Activated B cell treated with CpG ODN at 0.5 μM for 24 hours (primary cell): ENCODE data around the gene GRAMD1C. TPM values are rescaled to one million over a fixed set of nuclear protein-coding genes. Genes with fewer than 3 reads are reported as not detected.

Source experiments
- ATAC-seq: fragments of 200-7000 bp; cut with Tn5 transposase; one replicate; pipeline ENCODE4 v1.10.0; 2021; ENCODE audit warnings: low read depth, mild to moderate bottlenecking, moderate library complexity
- CTCF ChIA-PET: fragments of 350-600 bp; sonication (Branson Sonifier 250); formaldehyde crosslinking; loops from one replicate; lab custom pipeline; 2021; ENCODE audit warnings: antibody characterized with exemption; lab: Charles Lee
- POLR2A ChIA-PET: fragments of 350-600 bp; sonication (Branson Sonifier 250); formaldehyde crosslinking; loops from one replicate; lab custom pipeline; 2021; ENCODE audit warnings: antibody characterized with exemption; lab: Charles Lee
- DNase-seq: peaks from one replicate; pipeline ENCODE4 v3.0.0; 2022
- H3K27ac Mint-ChIP-seq: one replicate; pipeline ENCODE4 v1.8.0; 2020; ENCODE audit warnings: mixed read lengths
- H3K27me3 Mint-ChIP-seq: one replicate; pipeline ENCODE4 v1.8.0; 2021; ENCODE audit warnings: mixed read lengths
- H3K36me3 Mint-ChIP-seq: one replicate; pipeline ENCODE4 v1.8.0; 2021; ENCODE audit warnings: low read depth, mixed read lengths
- H3K4me1 Mint-ChIP-seq: one replicate; pipeline ENCODE4 v1.8.0; 2021; ENCODE audit warnings: mixed read lengths
- H3K4me3 Mint-ChIP-seq: one replicate; pipeline ENCODE4 v1.8.0; 2020; ENCODE audit warnings: mild to moderate bottlenecking, mixed read lengths
- H3K9me3 Mint-ChIP-seq: one replicate; pipeline ENCODE4 v1.8.0; 2020; ENCODE audit warnings: mixed read lengths
- intact Hi-C: fragments of 100-400 bp; cut with micrococcal nuclease; formaldehyde crosslinking; loops from one replicate; pipeline ENCODE4 v1.15.1; 2024
- total RNA-seq: library from RNA; stranded (reverse); gene quantifications from 2 replicates; pipeline ENCODE4 v1.2.3, GENCODE V29; 2022
- TF ChIP-seq, protein P1 (sequence below): fragments of 200-600 bp; IDR thresholded peaks from one replicate; pipeline ENCODE4 v1.8.0; 2022; ENCODE audit warnings: antibody characterized with exemption, mild to moderate bottlenecking

The GRAMD1C gene
- total RNA-seq, 1 donor from 2014 or later: 12.2 TPM

DNA sequence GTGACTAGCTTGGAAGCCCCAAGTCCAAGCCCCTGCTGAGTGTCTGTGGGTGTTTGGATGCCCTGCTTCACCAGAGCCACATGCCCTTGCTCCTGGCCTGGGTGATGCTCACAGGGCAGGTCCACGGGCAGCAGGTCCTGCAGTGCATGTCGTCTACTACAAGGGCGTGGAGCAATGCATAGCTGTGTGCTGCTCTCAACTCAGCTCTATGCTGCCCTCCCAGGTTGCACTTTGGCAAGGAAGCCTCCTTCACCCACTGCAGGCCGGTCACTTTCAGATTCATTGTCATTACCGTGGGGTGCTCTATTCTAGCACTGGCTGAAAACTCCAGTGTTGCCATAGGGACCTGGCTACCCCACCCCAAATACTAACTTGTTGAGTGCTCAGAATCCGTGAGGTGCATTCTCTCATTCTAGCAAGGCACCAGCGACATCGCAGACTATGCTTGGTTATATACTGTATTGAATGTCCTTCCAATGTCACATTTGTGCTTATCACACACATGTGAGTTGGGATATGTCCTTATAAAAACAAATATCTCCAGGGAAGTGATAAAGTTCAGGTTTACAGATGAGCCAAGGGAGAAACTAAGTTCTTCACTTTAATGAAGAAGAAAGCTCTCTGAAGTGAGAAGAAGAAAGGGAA, 51.8 kb downstream of the GRAMD1C start:
- H3K27ac Mint-ChIP-seq: no peak overlapping the region
- H3K36me3 Mint-ChIP-seq: peaks cover 3% of the 10 kb centered on the region
- TF ChIP-seq, protein P1, sequence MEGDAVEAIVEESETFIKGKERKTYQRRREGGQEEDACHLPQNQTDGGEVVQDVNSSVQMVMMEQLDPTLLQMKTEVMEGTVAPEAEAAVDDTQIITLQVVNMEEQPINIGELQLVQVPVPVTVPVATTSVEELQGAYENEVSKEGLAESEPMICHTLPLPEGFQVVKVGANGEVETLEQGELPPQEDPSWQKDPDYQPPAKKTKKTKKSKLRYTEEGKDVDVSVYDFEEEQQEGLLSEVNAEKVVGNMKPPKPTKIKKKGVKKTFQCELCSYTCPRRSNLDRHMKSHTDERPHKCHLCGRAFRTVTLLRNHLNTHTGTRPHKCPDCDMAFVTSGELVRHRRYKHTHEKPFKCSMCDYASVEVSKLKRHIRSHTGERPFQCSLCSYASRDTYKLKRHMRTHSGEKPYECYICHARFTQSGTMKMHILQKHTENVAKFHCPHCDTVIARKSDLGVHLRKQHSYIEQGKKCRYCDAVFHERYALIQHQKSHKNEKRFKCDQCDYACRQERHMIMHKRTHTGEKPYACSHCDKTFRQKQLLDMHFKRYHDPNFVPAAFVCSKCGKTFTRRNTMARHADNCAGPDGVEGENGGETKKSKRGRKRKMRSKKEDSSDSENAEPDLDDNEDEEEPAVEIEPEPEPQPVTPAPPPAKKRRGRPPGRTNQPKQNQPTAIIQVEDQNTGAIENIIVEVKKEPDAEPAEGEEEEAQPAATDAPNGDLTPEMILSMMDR: no peak
- POLR2A ChIA-PET: no interaction called here
- ATAC-seq: no peak
- CTCF ChIA-PET: interaction anchor here (1.0 kb wide), 1 partner anchor 46 kb away, joined by 3 read pairs; no protein-coding TSS in a partner anchor
- no peaks in the 10 kb centered on the region for H3K9me3 Mint-ChIP-seq
- no peak overlapping the region for H3K4me3 Mint-ChIP-seq
- H3K4me1 Mint-ChIP-seq: no peaks in the 10 kb centered on the region
- DNase-seq: no peak
- no peaks in the 10 kb centered on the region for H3K27me3 Mint-ChIP-seq
- intact Hi-C loops: no loop called here

DNA sequence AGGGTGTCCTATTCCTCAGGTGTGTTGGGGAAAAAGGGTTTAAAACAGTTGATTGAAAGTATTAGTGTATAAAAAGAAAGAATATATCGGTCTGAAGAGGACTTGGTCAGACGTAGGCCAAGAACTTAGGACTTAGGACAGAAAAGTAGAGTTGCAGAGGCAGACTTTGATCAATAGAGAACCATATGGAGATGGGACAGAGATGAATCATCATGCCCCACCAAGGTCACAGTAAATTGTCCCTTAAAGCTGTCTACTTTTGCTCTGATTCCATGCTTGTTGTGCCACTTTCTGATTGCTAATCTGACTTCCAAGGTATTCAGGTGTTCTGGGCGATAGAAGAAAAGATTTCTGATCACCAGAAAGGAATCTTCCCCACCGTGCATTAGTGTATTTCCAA, 56.3 kb downstream of the GRAMD1C start:
- H3K27ac Mint-ChIP-seq: no peak overlapping the region
- no peaks in the 10 kb centered on the region for H3K36me3 Mint-ChIP-seq
- TF ChIP-seq, protein P1: no peak
- ATAC-seq (no peak), DNase-seq (no peak)
- H3K4me3 Mint-ChIP-seq: no peak overlapping the region
- no peaks in the 10 kb centered on the region for H3K27me3 Mint-ChIP-seq
- peaks cover 6% of the 10 kb centered on the region for H3K4me1 Mint-ChIP-seq
- ChIA-PET POLR2A (interaction anchor here (0.6 kb wide), 1 partner anchor 289 kb away, joined by 3 read pairs; no protein-coding TSS in a partner anchor), CTCF (no interaction called here)
- H3K9me3 Mint-ChIP-seq: no peaks in the 10 kb centered on the region
- intact Hi-C loops: no loop called here

DNA sequence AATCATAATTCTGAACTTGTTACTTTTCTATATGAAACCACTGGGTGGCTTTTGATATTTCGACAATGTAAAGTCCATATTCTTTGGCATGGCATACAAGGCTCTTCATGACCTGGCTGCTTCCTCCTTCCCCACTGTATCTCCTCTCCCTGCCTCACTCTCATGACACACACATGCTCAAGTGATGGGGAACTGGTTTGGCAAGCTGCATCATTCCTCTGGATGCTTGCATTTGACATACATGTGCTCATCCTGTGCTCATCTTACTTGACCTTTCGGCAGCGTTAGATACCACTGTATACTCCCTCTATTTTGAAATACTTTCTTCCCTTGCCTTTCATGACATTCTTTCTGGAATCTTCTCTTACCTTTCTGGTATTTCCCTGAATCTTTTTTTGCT, 57.4 kb downstream of the GRAMD1C start:
- intact Hi-C loops: no loop called here
- H3K36me3 Mint-ChIP-seq: no peaks in the 10 kb centered on the region
- ChIA-PET POLR2A (no interaction called here), CTCF (no interaction called here)
- no peaks in the 10 kb centered on the region for H3K27me3 Mint-ChIP-seq
- ATAC-seq: no peak
- H3K4me3 Mint-ChIP-seq: no peak overlapping the region
- TF ChIP-seq, protein P1: no peak
- no peak overlapping the region for H3K27ac Mint-ChIP-seq
- H3K4me1 Mint-ChIP-seq: peaks cover 6% of the 10 kb centered on the region
- no peaks in the 10 kb centered on the region for H3K9me3 Mint-ChIP-seq
- DNase-seq: no peak

DNA sequence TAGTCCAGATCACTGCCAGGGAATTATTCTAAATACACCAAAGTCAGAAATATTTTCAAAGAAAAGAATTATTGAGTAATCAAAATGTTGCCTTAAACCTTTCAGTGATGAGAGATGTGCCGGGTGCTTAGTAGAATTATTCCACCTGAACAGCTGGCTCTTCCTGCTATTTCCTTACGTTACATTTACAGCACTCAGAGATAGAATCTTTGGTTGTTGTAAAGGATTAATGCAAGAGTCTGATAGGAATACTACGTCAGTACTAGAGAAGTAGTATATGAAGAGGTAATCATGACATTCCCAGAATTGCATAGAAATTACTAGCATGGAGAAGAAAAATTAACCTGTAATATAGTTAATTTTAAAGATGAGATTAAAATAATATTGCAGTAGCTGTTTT, 58.3 kb downstream of the GRAMD1C start:
- H3K9me3 Mint-ChIP-seq: no peaks in the 10 kb centered on the region
- TF ChIP-seq, protein P1: no peak
- intact Hi-C loops: no loop called here
- ATAC-seq (no peak), DNase-seq (no peak)
- H3K36me3 Mint-ChIP-seq: no peaks in the 10 kb centered on the region
- no peak overlapping the region for H3K27ac Mint-ChIP-seq
- POLR2A ChIA-PET: no interaction called here
- H3K4me3 Mint-ChIP-seq: no peak overlapping the region
- CTCF ChIA-PET: no interaction called here
- peaks cover 6% of the 10 kb centered on the region for H3K4me1 Mint-ChIP-seq
- no peaks in the 10 kb centered on the region for H3K27me3 Mint-ChIP-seq

DNA sequence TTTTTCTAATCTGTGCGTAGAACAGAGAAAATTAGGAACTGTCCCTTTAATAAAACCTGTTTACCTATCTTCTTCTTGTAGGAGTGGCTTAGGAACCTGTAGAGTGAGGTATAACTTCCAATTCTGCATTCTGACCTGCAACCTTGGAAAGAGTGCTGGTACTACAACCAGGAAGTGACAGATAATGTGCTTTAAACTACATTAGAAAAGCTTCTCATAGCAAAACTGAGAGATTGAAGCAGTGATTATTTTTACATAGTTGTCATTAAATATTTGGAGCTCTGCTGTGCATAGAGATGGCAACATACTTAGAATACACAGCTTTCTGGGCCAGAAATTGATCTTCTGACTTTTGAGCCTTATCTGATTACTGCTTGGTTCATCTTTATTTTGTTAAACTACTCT, 58.8 kb downstream of the GRAMD1C start:
- DNase-seq: no peak
- TF ChIP-seq, protein P1: no peak
- Mint-ChIP-seq H3K4me1 (peaks cover 6% of the 10 kb centered on the region), H3K36me3 (no peaks in the 10 kb centered on the region), H3K27ac (no peak overlapping the region), H3K4me3 (no peak overlapping the region), H3K27me3 (no peaks in the 10 kb centered on the region), H3K9me3 (no peaks in the 10 kb centered on the region)
- CTCF ChIA-PET: no interaction called here
- ATAC-seq: no peak
- POLR2A ChIA-PET: no interaction called here
- intact Hi-C loops: no loop called here
